ENCODE measurements around the gene ANGPTL1. TPM values are rescaled to one million over a fixed set of nuclear protein-coding genes. Genes with fewer than 3 reads are reported as not detected.
A peak's percentile ranks its signal among the peaks of the same experiment; 100 is the strongest.

Gene ANGPTL1
- total and polyA plus RNA-seq, 5 donors from 2014 or later = not detected

DNA sequence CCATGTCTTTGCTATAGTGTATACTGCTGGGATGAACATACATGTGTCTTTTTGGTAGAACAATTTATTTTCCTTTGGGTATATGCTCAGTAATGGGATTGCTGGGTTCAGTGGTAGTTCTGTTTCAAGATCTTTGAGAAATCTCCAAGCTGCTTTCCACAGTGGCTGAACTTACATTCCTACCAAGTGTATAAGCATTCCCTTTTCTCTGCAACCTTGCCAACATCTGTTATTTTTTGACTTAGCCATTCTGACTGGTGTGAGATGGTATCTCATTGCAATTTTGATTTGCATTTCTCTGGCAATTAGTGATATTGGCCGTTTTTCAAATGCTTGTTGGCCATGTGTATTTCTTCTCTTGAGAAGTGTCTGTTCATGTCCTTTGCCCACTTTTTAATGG lies 37.5 kb upstream of the ANGPTL1 start:
- H3K9me3 Mint-ChIP-seq = peaks cover 0 to 6% (median 1%) of the 10 kb centered on the region in 7 donors
- ATAC-seq (ENCODE audit: low read depth in 2 of 2) = no peak
- no peaks in the 10 kb centered on the region for H3K9me3 ChIP-seq (ENCODE audit: control insufficient read depth in 2 of 2, low read length in 2 of 2)

DNA sequence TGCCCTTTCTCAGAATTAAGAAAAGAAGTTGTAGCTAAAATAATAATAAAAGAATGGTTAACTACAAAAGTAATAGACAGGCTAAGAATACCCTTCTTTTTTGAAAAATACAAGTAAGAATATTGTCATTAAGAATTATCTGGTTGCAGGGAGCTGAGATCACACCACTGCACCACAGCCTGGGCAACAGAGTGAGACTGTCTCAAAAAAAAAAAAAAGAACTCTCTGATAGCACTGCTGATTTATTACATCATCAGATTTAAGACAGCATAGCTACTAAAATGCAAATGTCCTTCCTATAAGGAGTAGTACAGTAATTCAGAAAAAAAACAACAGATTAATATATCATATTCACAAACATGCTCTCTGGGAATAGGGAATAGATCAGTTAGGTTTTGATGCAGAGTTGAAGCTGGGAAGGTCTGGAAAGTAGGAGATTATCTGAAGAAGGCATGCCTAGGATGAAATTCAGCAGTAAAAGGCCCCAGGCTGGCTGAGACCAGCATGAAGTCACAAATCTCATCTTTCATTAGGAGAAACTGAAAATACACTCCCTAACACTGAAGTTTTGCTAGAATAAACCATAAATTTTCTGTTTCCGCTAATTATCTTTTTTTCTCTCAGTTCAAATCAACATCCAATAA lies 30.7 kb upstream of the ANGPTL1 start:
- no peak for DNase-seq
- Histone ChIP-seq H3K27me3 (ENCODE audit: control insufficient read depth, insufficient read depth, low read length) (no peaks in the 10 kb centered on the region), H3K4me3 (ENCODE audit: low read depth, low read length) (no peak overlapping the region), H3K9me3 (ENCODE audit: control insufficient read depth in 2 of 2, low read length in 2 of 2) (no peaks in the 10 kb centered on the region), H3K36me3 (ENCODE audit: control insufficient read depth, insufficient read depth, low read length) (no peaks in the 10 kb centered on the region), H3K27ac (ENCODE audit: insufficient read depth, low read length, poor library complexity, severe bottlenecking) (no peak overlapping the region), H3K4me1 (ENCODE audit: control insufficient read depth, insufficient read depth, low read length, poor library complexity, severe bottlenecking) (no peaks in the 10 kb centered on the region)
- Mint-ChIP-seq H3K27ac (no peak overlapping the region), H3K36me3 (peaks cover 15% of the 10 kb centered on the region), H3K4me1 (peaks cover 0 to 5% (median 4%) of the 10 kb centered on the region in 4 donors), H3K9me3 (peaks cover 0 to 2% (median 0%) of the 10 kb centered on the region in 7 donors), H3K4me3 (no peak overlapping the region), H3K27me3 (peaks cover 12% of the 10 kb centered on the region)
- no peak for ATAC-seq (ENCODE audit: low read depth in 2 of 2)

More for the DNA sequence above, 37.5 kb upstream of the ANGPTL1 start:
- no peak overlapping the region for H3K27ac Mint-ChIP-seq
- Histone ChIP-seq H3K27ac (ENCODE audit: insufficient read depth, low read length, poor library complexity, severe bottlenecking) (no peak overlapping the region), H3K4me3 (ENCODE audit: low read depth, low read length) (no peak overlapping the region), H3K27me3 (ENCODE audit: control insufficient read depth, insufficient read depth, low read length) (no peaks in the 10 kb centered on the region), H3K36me3 (ENCODE audit: control insufficient read depth, insufficient read depth, low read length) (no peaks in the 10 kb centered on the region), H3K4me1 (ENCODE audit: control insufficient read depth, insufficient read depth, low read length, poor library complexity, severe bottlenecking) (no peaks in the 10 kb centered on the region)
- peaks cover 10% of the 10 kb centered on the region for H3K27me3 Mint-ChIP-seq
- DNase-seq = no peak
- no peaks in the 10 kb centered on the region for H3K4me1 Mint-ChIP-seq
- no peak overlapping the region for H3K4me3 Mint-ChIP-seq
- H3K36me3 Mint-ChIP-seq = peaks cover 20% of the 10 kb centered on the region

DNA sequence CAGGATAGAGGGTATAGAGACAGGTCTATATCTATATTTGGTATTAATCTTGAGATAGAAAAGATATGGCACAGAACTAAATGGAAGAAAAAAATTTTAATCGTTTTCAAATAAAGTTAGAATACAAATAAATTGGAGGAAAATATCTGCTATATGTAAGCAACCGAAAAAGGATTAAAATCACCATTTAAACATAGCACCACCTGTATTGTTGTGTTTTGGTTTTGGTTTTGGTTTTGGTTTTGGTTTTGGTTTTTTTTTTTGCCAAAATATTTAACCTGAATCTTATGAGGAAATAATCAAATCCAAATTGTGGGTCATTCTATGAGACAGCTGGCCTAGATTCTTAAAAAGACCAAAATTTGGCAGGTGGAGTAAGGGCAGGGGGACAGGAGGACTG lies 28.5 kb upstream of the ANGPTL1 start:
- H3K27ac ChIP-seq (ENCODE audit: insufficient read depth, low read length, poor library complexity, severe bottlenecking) = no peak overlapping the region
- H3K4me1 ChIP-seq (ENCODE audit: control insufficient read depth, insufficient read depth, low read length, poor library complexity, severe bottlenecking) = no peaks in the 10 kb centered on the region
- H3K4me3 Mint-ChIP-seq = no peak overlapping the region
- no peaks in the 10 kb centered on the region for H3K27me3 ChIP-seq (ENCODE audit: control insufficient read depth, insufficient read depth, low read length)
- no peak for ATAC-seq (ENCODE audit: low read depth in 2 of 2)
- peaks cover 0 to 7% (median 1%) of the 10 kb centered on the region in 7 donors for H3K9me3 Mint-ChIP-seq
- no peaks in the 10 kb centered on the region for H3K9me3 ChIP-seq (ENCODE audit: control insufficient read depth in 2 of 2, low read length in 2 of 2)
- H3K36me3 ChIP-seq (ENCODE audit: control insufficient read depth, insufficient read depth, low read length) = no peaks in the 10 kb centered on the region
- DNase-seq = peak in 1 of 3 donors; percentile 23
- peaks cover 19% of the 10 kb centered on the region for H3K36me3 Mint-ChIP-seq
- no peak overlapping the region for H3K4me3 ChIP-seq (ENCODE audit: low read depth, low read length)
- H3K27ac Mint-ChIP-seq = peak overlapping the region in 1 of 3 donors; percentile 50
- peaks cover 11% of the 10 kb centered on the region for H3K27me3 Mint-ChIP-seq
- peaks cover 0 to 5% (median 4%) of the 10 kb centered on the region in 4 donors for H3K4me1 Mint-ChIP-seq

DNA sequence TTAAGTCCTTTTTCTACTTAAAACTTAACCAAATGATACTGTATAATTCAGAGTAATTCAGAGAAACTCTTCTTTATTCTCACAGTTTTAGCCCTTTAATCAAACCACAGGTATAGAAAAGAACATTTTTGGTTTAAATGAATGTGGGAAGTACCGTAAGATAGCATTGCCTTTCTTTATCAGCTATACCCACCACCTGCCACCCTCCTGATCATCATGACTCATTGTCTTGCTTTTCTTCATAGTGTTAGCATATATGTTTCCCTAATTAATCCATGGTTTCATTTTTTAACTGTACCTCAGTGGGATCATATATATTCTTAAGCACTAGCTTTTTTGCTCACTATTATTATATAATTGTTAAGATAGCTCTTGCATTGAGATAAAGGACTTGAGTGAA lies 27.5 kb upstream of the ANGPTL1 start:
- Histone ChIP-seq H3K9me3 (ENCODE audit: control insufficient read depth in 2 of 2, low read length in 2 of 2) (no peaks in the 10 kb centered on the region), H3K36me3 (ENCODE audit: control insufficient read depth, insufficient read depth, low read length) (no peaks in the 10 kb centered on the region), H3K27ac (ENCODE audit: insufficient read depth, low read length, poor library complexity, severe bottlenecking) (no peak overlapping the region), H3K4me3 (ENCODE audit: low read depth, low read length) (no peak overlapping the region), H3K4me1 (ENCODE audit: control insufficient read depth, insufficient read depth, low read length, poor library complexity, severe bottlenecking) (no peaks in the 10 kb centered on the region), H3K27me3 (ENCODE audit: control insufficient read depth, insufficient read depth, low read length) (no peaks in the 10 kb centered on the region)
- DNase-seq (peak in 1 of 3 donors; percentile 1), ATAC-seq (ENCODE audit: low read depth in 2 of 2) (no peak)
- H3K4me3 Mint-ChIP-seq = no peak overlapping the region
- H3K36me3 Mint-ChIP-seq = peaks cover 18% of the 10 kb centered on the region
- H3K27ac Mint-ChIP-seq = no peak overlapping the region
- H3K9me3 Mint-ChIP-seq = peaks cover 0 to 7% (median 1%) of the 10 kb centered on the region in 7 donors
- H3K4me1 Mint-ChIP-seq = peaks cover 0 to 5% (median 4%) of the 10 kb centered on the region in 4 donors
- H3K27me3 Mint-ChIP-seq = peaks cover 9% of the 10 kb centered on the region

DNA sequence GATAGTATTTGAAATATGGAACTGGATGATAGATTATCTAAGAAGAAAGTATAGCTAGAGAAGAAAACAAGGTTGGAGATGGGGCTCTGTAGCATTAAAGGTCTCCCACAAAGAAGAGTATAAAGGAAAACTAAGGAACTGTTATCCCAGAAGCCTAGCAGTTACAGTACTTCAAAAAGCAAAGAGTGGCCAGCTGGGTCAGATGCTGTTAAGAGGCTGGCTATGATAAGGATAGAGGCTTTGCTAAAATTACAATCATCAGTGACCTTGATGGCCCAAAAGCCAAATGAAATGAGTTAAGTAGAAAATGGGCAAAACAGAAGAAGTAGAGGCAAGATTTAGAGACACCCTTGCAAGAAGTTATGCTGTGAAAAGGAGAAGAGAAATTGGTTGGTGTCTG lies 25.1 kb upstream of the ANGPTL1 start:
- H3K27ac Mint-ChIP-seq = no peak overlapping the region
- ATAC-seq (ENCODE audit: low read depth in 2 of 2) = no peak

DNA sequence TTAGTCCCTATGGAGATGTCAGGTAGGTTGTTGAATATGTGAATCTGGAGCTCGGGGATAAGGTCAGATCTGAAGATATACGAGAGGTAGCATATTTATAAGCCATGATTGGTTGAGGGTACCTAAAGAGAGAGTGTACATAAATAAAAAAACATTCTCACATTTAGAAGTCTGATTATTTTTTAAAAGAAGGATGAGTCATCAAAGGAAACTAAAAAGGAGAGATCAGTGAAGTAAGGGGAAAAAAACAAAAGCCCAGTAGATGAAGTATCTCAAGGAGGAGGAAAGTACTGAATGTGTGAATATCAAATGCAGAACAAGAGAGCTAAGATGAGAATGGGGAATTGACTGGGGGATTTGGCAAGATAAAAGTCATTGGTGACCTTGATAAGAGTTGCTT lies 15.7 kb upstream of the ANGPTL1 start:
- no peaks in the 10 kb centered on the region for H3K4me1 ChIP-seq (ENCODE audit: control insufficient read depth, insufficient read depth, low read length, poor library complexity, severe bottlenecking)
- peak overlapping the region in 1 of 3 donors; percentile 16 for H3K27ac Mint-ChIP-seq
- peaks cover 10% of the 10 kb centered on the region for H3K27me3 Mint-ChIP-seq
- H3K9me3 ChIP-seq (ENCODE audit: control insufficient read depth in 2 of 2, low read length in 2 of 2) = no peaks in the 10 kb centered on the region
- H3K36me3 ChIP-seq (ENCODE audit: control insufficient read depth, insufficient read depth, low read length) = no peaks in the 10 kb centered on the region
- H3K9me3 Mint-ChIP-seq = no peaks in the 10 kb centered on the region
- H3K27ac ChIP-seq (ENCODE audit: insufficient read depth, low read length, poor library complexity, severe bottlenecking) = no peak overlapping the region
- no peak overlapping the region for H3K4me3 Mint-ChIP-seq
- DNase-seq (no peak), ATAC-seq (ENCODE audit: low read depth in 2 of 2) (no peak)
- H3K4me1 Mint-ChIP-seq = no peaks in the 10 kb centered on the region
- no peaks in the 10 kb centered on the region for H3K27me3 ChIP-seq (ENCODE audit: control insufficient read depth, insufficient read depth, low read length)
- no peak overlapping the region for H3K4me3 ChIP-seq (ENCODE audit: low read depth, low read length)
- peaks cover 9% of the 10 kb centered on the region for H3K36me3 Mint-ChIP-seq

More for the DNA sequence above, 25.1 kb upstream of the ANGPTL1 start:
- H3K4me1 Mint-ChIP-seq = peaks cover 0 to 5% (median 4%) of the 10 kb centered on the region in 4 donors
- DNase-seq = no peak
- H3K27ac ChIP-seq (ENCODE audit: insufficient read depth, low read length, poor library complexity, severe bottlenecking) = no peak overlapping the region
- H3K4me3 Mint-ChIP-seq = no peak overlapping the region
- H3K4me3 ChIP-seq (ENCODE audit: low read depth, low read length) = no peak overlapping the region
- peaks cover 0 to 7% (median 1%) of the 10 kb centered on the region in 7 donors for H3K9me3 Mint-ChIP-seq
- H3K9me3 ChIP-seq (ENCODE audit: control insufficient read depth in 2 of 2, low read length in 2 of 2) = no peaks in the 10 kb centered on the region
- no peaks in the 10 kb centered on the region for H3K27me3 ChIP-seq (ENCODE audit: control insufficient read depth, insufficient read depth, low read length)
- H3K36me3 ChIP-seq (ENCODE audit: control insufficient read depth, insufficient read depth, low read length) = no peaks in the 10 kb centered on the region
- peaks cover 15% of the 10 kb centered on the region for H3K36me3 Mint-ChIP-seq
- H3K27me3 Mint-ChIP-seq = peaks cover 9% of the 10 kb centered on the region
- no peaks in the 10 kb centered on the region for H3K4me1 ChIP-seq (ENCODE audit: control insufficient read depth, insufficient read depth, low read length, poor library complexity, severe bottlenecking)

DNA sequence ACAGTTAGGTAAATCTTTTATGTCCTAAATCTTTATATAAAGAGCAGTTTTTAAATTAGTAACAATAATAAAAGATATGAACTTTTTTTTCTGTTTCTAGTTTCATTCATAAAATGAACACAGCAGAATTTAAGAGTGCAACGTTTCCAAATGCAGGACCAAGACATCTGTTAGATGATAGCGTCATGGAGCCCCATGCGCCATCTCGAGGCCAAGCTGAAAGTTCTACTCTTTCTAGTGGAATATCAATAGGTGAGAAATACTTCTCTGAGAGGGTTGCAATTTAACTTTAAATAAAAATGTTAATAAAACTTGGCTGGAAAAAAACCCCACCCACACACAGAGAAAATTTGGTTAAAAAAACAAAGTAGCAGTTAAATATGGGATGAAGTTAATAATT lies 15.0 kb upstream of the ANGPTL1 start:
- Mint-ChIP-seq H3K27ac (no peak overlapping the region), H3K4me1 (no peaks in the 10 kb centered on the region), H3K27me3 (peaks cover 10% of the 10 kb centered on the region), H3K36me3 (peaks cover 9% of the 10 kb centered on the region), H3K9me3 (no peaks in the 10 kb centered on the region), H3K4me3 (no peak overlapping the region)
- no peaks in the 10 kb centered on the region for H3K36me3 ChIP-seq (ENCODE audit: control insufficient read depth, insufficient read depth, low read length)
- no peak overlapping the region for H3K27ac ChIP-seq (ENCODE audit: insufficient read depth, low read length, poor library complexity, severe bottlenecking)
- no peaks in the 10 kb centered on the region for H3K4me1 ChIP-seq (ENCODE audit: control insufficient read depth, insufficient read depth, low read length, poor library complexity, severe bottlenecking)
- DNase-seq (no peak), ATAC-seq (ENCODE audit: low read depth in 2 of 2) (no peak)
- no peaks in the 10 kb centered on the region for H3K27me3 ChIP-seq (ENCODE audit: control insufficient read depth, insufficient read depth, low read length)
- no peaks in the 10 kb centered on the region for H3K9me3 ChIP-seq (ENCODE audit: control insufficient read depth in 2 of 2, low read length in 2 of 2)
- H3K4me3 ChIP-seq (ENCODE audit: low read depth, low read length) = no peak overlapping the region

DNA sequence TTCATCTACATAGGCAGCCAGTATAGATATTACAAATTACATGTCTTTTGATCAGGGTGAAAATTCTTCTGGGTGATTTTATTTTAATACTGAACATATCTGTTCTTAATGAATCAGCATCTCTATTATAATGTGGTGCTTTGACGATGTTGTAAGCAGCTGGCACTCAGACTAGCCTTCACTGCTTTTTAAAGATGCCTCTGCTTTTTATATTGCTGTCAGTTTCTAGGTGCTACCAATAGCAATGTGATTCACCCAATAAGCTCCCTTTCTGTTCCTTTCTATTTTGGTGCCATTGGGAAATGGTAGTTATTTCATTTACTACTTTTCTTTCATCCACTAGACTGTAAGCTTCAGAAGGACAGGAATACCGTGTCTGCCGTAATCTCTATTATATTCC lies 11.1 kb upstream of the ANGPTL1 start:
- Histone ChIP-seq H3K4me1 (ENCODE audit: control insufficient read depth, insufficient read depth, low read length, poor library complexity, severe bottlenecking) (no peaks in the 10 kb centered on the region), H3K9me3 (ENCODE audit: control insufficient read depth in 2 of 2, low read length in 2 of 2) (no peaks in the 10 kb centered on the region), H3K4me3 (ENCODE audit: low read depth, low read length) (no peak overlapping the region), H3K36me3 (ENCODE audit: control insufficient read depth, insufficient read depth, low read length) (no peaks in the 10 kb centered on the region), H3K27ac (ENCODE audit: insufficient read depth, low read length, poor library complexity, severe bottlenecking) (no peak overlapping the region), H3K27me3 (ENCODE audit: control insufficient read depth, insufficient read depth, low read length) (no peaks in the 10 kb centered on the region)
- Mint-ChIP-seq H3K9me3 (no peaks in the 10 kb centered on the region), H3K36me3 (peaks cover 9% of the 10 kb centered on the region), H3K4me1 (no peaks in the 10 kb centered on the region), H3K4me3 (no peak overlapping the region), H3K27me3 (peaks cover 10% of the 10 kb centered on the region), H3K27ac (no peak overlapping the region)
- DNase-seq = no peak
- ATAC-seq (ENCODE audit: low read depth in 2 of 2) = no peak
